ENCODE results near the gene MYO7B.

DNA sequence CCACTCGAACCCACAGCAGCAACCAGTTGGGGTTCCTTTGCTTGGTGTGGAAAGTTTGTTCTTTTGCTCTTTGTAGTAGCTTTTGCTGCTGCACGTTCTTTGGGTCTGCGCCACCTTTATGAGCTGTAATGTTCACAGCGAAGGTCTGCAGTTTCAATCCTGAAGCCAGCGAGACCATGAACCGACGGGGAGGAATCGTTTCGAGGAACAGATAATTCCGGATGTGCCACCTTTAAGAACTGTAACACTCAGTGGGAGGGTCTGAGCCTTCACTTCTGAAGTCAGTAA lies 124.8 kb downstream of the MYO7B start:
- no peak for TF ChIP-seq YY1 (IDR thresholded peaks at IDR 0.05; ENCODE audit: borderline replicate concordance in 1 of 3, control insufficient read depth in 1 of 3, extremely low read depth in 1 of 3, insufficient read depth in 3 of 3, insufficient read length in 1 of 3, insufficient replicate concordance in 2 of 3, low read depth in 1 of 3, low read length in 2 of 3)
- TF ChIP-seq, protein P1, sequence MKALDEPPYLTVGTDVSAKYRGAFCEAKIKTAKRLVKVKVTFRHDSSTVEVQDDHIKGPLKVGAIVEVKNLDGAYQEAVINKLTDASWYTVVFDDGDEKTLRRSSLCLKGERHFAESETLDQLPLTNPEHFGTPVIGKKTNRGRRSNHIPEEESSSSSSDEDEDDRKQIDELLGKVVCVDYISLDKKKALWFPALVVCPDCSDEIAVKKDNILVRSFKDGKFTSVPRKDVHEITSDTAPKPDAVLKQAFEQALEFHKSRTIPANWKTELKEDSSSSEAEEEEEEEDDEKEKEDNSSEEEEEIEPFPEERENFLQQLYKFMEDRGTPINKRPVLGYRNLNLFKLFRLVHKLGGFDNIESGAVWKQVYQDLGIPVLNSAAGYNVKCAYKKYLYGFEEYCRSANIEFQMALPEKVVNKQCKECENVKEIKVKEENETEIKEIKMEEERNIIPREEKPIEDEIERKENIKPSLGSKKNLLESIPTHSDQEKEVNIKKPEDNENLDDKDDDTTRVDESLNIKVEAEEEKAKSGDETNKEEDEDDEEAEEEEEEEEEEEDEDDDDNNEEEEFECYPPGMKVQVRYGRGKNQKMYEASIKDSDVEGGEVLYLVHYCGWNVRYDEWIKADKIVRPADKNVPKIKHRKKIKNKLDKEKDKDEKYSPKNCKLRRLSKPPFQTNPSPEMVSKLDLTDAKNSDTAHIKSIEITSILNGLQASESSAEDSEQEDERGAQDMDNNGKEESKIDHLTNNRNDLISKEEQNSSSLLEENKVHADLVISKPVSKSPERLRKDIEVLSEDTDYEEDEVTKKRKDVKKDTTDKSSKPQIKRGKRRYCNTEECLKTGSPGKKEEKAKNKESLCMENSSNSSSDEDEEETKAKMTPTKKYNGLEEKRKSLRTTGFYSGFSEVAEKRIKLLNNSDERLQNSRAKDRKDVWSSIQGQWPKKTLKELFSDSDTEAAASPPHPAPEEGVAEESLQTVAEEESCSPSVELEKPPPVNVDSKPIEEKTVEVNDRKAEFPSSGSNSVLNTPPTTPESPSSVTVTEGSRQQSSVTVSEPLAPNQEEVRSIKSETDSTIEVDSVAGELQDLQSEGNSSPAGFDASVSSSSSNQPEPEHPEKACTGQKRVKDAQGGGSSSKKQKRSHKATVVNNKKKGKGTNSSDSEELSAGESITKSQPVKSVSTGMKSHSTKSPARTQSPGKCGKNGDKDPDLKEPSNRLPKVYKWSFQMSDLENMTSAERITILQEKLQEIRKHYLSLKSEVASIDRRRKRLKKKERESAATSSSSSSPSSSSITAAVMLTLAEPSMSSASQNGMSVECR (CRISPR knock-in tag; IDR thresholded peaks at IDR 0.05) = no peak
- TF ChIP-seq MYC (IDR thresholded peaks at IDR 0.05; ENCODE audit: low read depth, low read length) = no peak
- no peak for TF ChIP-seq MYC (CRISPR knock-in tag; IDR thresholded peaks at IDR 0.05; ENCODE audit: borderline replicate concordance, low read depth)

Measured in K562 (cell line).